CD8-positive, alpha-beta memory T cell (primary cell): ENCODE data around the gene PARD6G. TPM values are rescaled to one million over a fixed set of nuclear protein-coding genes. Genes with fewer than 3 reads are reported as not detected.
"Not testable (repeated sequence)": the region's sequence is repeated elsewhere in the genome, so short reads cannot be mapped to it uniquely, and the experiment has no call there.

Experiments
- CTCF ChIA-PET: fragments of 350-600 bp; sonication (Branson Sonifier 250); formaldehyde crosslinking; loops from one replicate; lab custom pipeline; 2021; ENCODE audit warnings: antibody characterized with exemption; lab: Charles Lee
- POLR2A ChIA-PET: fragments of 350-600 bp; sonication (Branson Sonifier 250); formaldehyde crosslinking; loops from one replicate; lab custom pipeline; 2021; ENCODE audit warnings: antibody characterized with exemption; lab: Charles Lee
- DNase-seq, 5 donors: peaks; one replicate each; pipeline versions ENCODE4 v3.0.0 to v3.0.0-alpha.2; 2020 to 2022; ENCODE audit warnings: mixed read lengths in 1 of 5
- H3K27ac ChIP-seq: one replicate; pipeline ENCODE4 v1.7.0; 2013; ENCODE audit warnings: low read depth, mild to moderate bottlenecking, low read length, moderate library complexity
- H3K27me3 ChIP-seq: 2 replicates; pipeline ENCODE4 v1.7.0; 2013; ENCODE audit warnings: low read length, mild to moderate bottlenecking; ENCODE audit not compliant: insufficient read depth, poor library complexity, severe bottlenecking
- H3K36me3 ChIP-seq: 2 replicates; pipeline ENCODE4 v1.7.0; 2013; ENCODE audit warnings: mild to moderate bottlenecking, low read length, moderate library complexity; ENCODE audit not compliant: insufficient read depth
- H3K4me1 ChIP-seq: 2 replicates; pipeline ENCODE4 v1.7.0; 2013; ENCODE audit warnings: mild to moderate bottlenecking, low read length, moderate library complexity; ENCODE audit not compliant: insufficient read depth
- H3K4me3 ChIP-seq: 2 replicates; pipeline ENCODE4 v1.7.0; 2013; ENCODE audit warnings: mild to moderate bottlenecking, low read length
- H3K9me3 ChIP-seq: 2 replicates; pipeline ENCODE4 v1.7.0; 2013; ENCODE audit warnings: mild to moderate bottlenecking, low read length
- H3K27ac Mint-ChIP-seq, 8 donors: one replicate each; pipeline ENCODE4 v1.8.0; 2020 to 2021; ENCODE audit warnings: mixed read lengths in 8 of 8, mild to moderate bottlenecking in 6 of 8, inconsistent platforms in 3 of 8, moderate library complexity in 3 of 8
- H3K27me3 Mint-ChIP-seq, 2 donors: one replicate each; pipeline ENCODE4 v1.8.0; 2020 to 2021; ENCODE audit warnings: mixed read lengths in 2 of 2, mild to moderate bottlenecking in 1 of 2, moderate library complexity in 1 of 2
- H3K36me3 Mint-ChIP-seq, 3 donors: one replicate each; pipeline ENCODE4 v1.8.0; 2020 to 2021; ENCODE audit warnings: mixed read lengths in 3 of 3, inconsistent platforms in 1 of 3, mild to moderate bottlenecking in 1 of 3
- H3K4me1 Mint-ChIP-seq, 3 donors: one replicate each; pipeline ENCODE4 v1.8.0; 2020 to 2021; ENCODE audit warnings: mixed read lengths in 3 of 3, inconsistent platforms in 1 of 3, mild to moderate bottlenecking in 1 of 3
- H3K4me3 Mint-ChIP-seq, 7 donors: one replicate each; pipeline ENCODE4 v1.8.0; 2020 to 2021; ENCODE audit warnings: mixed read lengths in 7 of 7, mild to moderate bottlenecking in 6 of 7, moderate library complexity in 4 of 7, inconsistent platforms in 2 of 7
- H3K9me3 Mint-ChIP-seq, 5 donors: one replicate each; pipeline ENCODE4 v1.8.0; 2020 to 2022; ENCODE audit warnings: mixed read lengths in 5 of 5, mild to moderate bottlenecking in 3 of 5, moderate library complexity in 2 of 5, inconsistent platforms in 1 of 5
- polyA plus RNA-seq: library from polyadenylated mRNA; unstranded; fragments of 300-500 nt; fragmentation: Illumina TruSeq; gene quantifications from one replicate; pipeline ENCODE4 v1.2.3, GENCODE V29; 2021
- total RNA-seq, 2 experiments: library from RNA; stranded (reverse); gene quantifications; one replicate each; pipeline ENCODE4 v1.2.3, GENCODE V29; 2021

The PARD6G gene
- total and polyA plus RNA-seq, 3 experiments from 2014 or later = 0.32 to 0.48 (median 0.33) TPM

DNA sequence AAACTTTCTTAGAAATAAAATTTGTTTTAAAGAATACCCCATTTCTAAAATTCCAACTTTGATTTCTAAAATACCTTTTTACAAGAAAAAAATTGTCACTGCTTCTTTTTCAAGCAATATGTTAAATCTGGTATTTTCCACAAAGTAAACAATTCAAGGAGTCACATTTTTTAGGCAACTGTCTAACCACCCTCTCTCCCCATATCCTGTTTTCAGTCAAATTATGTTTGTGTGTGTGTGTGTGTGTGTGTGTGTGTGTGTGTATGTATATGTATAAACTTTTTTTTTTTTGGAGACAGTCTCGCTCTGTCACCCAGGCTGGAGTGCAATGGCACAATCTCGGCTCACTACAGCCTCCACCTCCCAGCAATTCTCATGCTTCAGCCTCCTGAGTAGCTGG lies 79.0 kb downstream of the PARD6G start:
- no peak overlapping the region for H3K27ac ChIP-seq
- Mint-ChIP-seq H3K4me1 (peaks cover 4 to 35% (median 16%) of the 10 kb centered on the region in 3 donors), H3K36me3 (no peaks in the 10 kb centered on the region), H3K9me3 (peaks cover 8 to 28% (median 11%) of the 10 kb centered on the region in 5 donors), H3K4me3 (no peak overlapping the region), H3K27ac (no peak overlapping the region), H3K27me3 (peaks cover 20 to 22% of the 10 kb centered on the region in 2 donors)
- ChIA-PET CTCF (interaction anchor here (1.4 to 4.0 kb wide), 3 partner anchors 10 to 88 kb away, joined by 3 to 21 read pairs (median 13); no protein-coding TSS in a partner anchor), POLR2A (no interaction called here)
- no peaks in the 10 kb centered on the region for H3K36me3 ChIP-seq
- H3K9me3 ChIP-seq = no peaks in the 10 kb centered on the region
- no peaks in the 10 kb centered on the region for H3K27me3 ChIP-seq
- no peak for DNase-seq
- peaks cover 11% of the 10 kb centered on the region for H3K4me1 ChIP-seq
- no peak overlapping the region for H3K4me3 ChIP-seq

DNA sequence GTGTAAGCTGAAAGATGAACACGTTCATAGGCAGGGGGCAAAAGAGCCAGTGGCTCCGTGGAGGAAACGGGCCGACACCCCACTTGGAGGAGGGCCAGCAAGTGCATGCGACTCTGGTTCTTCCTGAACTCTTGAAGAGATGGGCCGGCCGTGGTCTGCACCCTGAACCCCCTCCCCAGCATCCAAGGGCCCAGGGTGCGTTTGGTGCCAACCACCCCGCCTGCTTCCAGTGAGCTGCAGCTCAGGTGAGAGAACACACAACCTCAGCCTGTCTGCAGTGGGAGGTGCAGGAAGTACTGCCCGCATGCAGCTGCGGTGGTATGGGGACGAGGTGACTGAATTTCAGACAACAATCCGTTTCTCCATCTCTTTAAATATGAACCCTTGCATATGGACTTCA lies 79.4 kb downstream of the PARD6G start:
- Mint-ChIP-seq H3K4me1 (peaks cover 4 to 32% (median 16%) of the 10 kb centered on the region in 3 donors), H3K9me3 (peaks cover 8 to 28% (median 11%) of the 10 kb centered on the region in 5 donors), H3K27me3 (peaks cover 20 to 25% of the 10 kb centered on the region in 2 donors), H3K27ac (no peak overlapping the region), H3K4me3 (peak overlapping the region in 1 of 7 donors; percentile 20), H3K36me3 (no peaks in the 10 kb centered on the region)
- ChIA-PET POLR2A (no interaction called here), CTCF (interaction anchor here (1.4 to 4.0 kb wide), 3 partner anchors 9 to 89 kb away, joined by 3 to 21 read pairs (median 13); no protein-coding TSS in a partner anchor)
- Histone ChIP-seq H3K4me1 (peaks cover 11% of the 10 kb centered on the region), H3K36me3 (no peaks in the 10 kb centered on the region), H3K4me3 (no peak overlapping the region), H3K27ac (no peak overlapping the region), H3K27me3 (no peaks in the 10 kb centered on the region), H3K9me3 (no peaks in the 10 kb centered on the region)
- peak in 1 of 5 donors; percentile 19 for DNase-seq

DNA sequence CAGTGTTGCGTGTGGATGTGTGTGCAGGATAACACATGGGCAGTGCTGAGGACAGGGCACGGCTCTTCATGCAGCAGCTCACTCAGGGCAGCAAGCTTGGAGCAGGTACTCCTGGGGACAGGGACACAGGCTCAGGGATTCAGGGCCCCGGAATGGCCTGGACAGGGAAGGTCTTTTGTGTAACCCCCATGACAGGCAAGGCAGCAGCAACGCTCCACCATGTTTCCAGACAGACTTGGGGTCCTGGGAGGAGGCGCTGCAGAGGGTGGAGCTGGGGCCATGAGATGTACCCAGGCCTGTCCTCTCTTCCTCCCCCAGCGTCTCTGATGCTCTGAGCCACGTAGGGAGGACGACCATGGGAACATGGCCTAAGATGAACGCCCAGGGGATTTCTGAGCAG lies 80.0 kb downstream of the PARD6G start:
- H3K36me3 ChIP-seq = no peaks in the 10 kb centered on the region
- Mint-ChIP-seq H3K27ac (peak overlapping the region in 1 of 8 donors; percentile 39), H3K4me1 (peaks cover 4 to 26% (median 16%) of the 10 kb centered on the region in 3 donors), H3K27me3 (peaks cover 20 to 25% of the 10 kb centered on the region in 2 donors), H3K9me3 (peaks cover 8 to 28% (median 11%) of the 10 kb centered on the region in 5 donors), H3K4me3 (no peak overlapping the region), H3K36me3 (peaks cover 0 to 3% (median 0%) of the 10 kb centered on the region in 3 donors)
- ChIA-PET POLR2A (no interaction called here), CTCF (interaction anchor here (1.4 to 2.2 kb wide), 2 partner anchors 9 to 11 kb away, joined by 3 to 13 read pairs; no protein-coding TSS in a partner anchor)
- H3K9me3 ChIP-seq = no peaks in the 10 kb centered on the region
- no peak overlapping the region for H3K4me3 ChIP-seq
- peaks cover 7% of the 10 kb centered on the region for H3K4me1 ChIP-seq
- no peaks in the 10 kb centered on the region for H3K27me3 ChIP-seq
- DNase-seq = no peak
- no peak overlapping the region for H3K27ac ChIP-seq

DNA sequence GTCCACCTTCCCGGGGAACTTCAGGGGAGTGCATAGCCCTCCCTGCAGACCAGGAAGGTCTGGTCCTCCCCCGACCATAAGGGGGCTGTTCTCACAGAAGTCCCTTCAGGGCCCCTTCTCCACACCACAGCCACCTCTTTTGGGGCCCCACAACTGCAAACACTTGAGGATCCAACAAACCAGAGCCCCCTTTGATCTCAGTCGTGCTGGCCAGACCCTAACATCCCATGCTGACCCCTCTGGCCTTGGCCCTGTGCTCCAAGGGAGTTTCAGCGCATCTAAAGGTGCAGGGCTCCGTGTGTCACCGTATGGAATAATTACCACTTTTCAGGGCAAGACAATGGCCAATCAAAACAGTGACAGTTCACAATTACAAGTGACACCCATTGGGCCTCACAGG lies 80.6 kb downstream of the PARD6G start:
- no peak overlapping the region for H3K4me3 Mint-ChIP-seq
- ChIA-PET POLR2A (no interaction called here), CTCF (no interaction called here)
- DNase-seq = no peak
- Histone ChIP-seq H3K9me3 (no peaks in the 10 kb centered on the region), H3K4me3 (no peak overlapping the region), H3K27ac (no peak overlapping the region), H3K4me1 (peaks cover 6% of the 10 kb centered on the region), H3K36me3 (no peaks in the 10 kb centered on the region), H3K27me3 (no peaks in the 10 kb centered on the region)
- peaks cover 0 to 4% (median 0%) of the 10 kb centered on the region in 3 donors for H3K36me3 Mint-ChIP-seq
- peaks cover 8 to 28% (median 11%) of the 10 kb centered on the region in 5 donors for H3K9me3 Mint-ChIP-seq
- H3K27ac Mint-ChIP-seq = no peak overlapping the region
- H3K27me3 Mint-ChIP-seq = peaks cover 19 to 26% of the 10 kb centered on the region in 2 donors
- peaks cover 4 to 20% (median 14%) of the 10 kb centered on the region in 3 donors for H3K4me1 Mint-ChIP-seq

DNA sequence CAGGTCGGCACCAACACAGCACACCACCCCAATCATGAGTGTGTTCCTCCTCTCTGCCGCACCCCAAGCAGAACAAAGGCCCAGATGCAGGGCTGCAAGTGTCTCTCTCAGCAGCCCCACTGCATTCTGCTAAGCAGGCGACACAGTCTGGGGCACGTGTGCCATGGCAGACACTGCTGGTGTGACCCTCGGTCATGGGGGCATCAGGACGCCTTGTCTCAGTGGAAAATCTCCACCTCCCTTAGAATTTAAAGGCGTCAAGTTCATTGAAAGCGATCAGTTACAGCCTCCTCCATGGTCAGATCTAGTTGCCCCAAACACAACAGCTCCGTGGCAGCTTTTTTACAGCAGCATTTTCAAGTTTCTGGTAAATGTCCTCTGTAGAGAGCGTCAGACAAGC lies 81.1 kb downstream of the PARD6G start:
- Mint-ChIP-seq H3K27ac (no peak overlapping the region), H3K4me1 (peaks cover 0 to 15% (median 9%) of the 10 kb centered on the region in 3 donors), H3K9me3 (peaks cover 8 to 28% (median 11%) of the 10 kb centered on the region in 5 donors), H3K4me3 (no peak overlapping the region), H3K27me3 (peaks cover 16 to 27% of the 10 kb centered on the region in 2 donors), H3K36me3 (peaks cover 0 to 4% (median 0%) of the 10 kb centered on the region in 3 donors)
- H3K27me3 ChIP-seq = no peaks in the 10 kb centered on the region
- H3K4me1 ChIP-seq = peaks cover under 1% of the 10 kb centered on the region
- no peak for DNase-seq
- H3K27ac ChIP-seq = no peak overlapping the region
- no peaks in the 10 kb centered on the region for H3K9me3 ChIP-seq
- no peak overlapping the region for H3K4me3 ChIP-seq
- CTCF ChIA-PET = no interaction called here
- H3K36me3 ChIP-seq = no peaks in the 10 kb centered on the region
- POLR2A ChIA-PET = no interaction called here

DNA sequence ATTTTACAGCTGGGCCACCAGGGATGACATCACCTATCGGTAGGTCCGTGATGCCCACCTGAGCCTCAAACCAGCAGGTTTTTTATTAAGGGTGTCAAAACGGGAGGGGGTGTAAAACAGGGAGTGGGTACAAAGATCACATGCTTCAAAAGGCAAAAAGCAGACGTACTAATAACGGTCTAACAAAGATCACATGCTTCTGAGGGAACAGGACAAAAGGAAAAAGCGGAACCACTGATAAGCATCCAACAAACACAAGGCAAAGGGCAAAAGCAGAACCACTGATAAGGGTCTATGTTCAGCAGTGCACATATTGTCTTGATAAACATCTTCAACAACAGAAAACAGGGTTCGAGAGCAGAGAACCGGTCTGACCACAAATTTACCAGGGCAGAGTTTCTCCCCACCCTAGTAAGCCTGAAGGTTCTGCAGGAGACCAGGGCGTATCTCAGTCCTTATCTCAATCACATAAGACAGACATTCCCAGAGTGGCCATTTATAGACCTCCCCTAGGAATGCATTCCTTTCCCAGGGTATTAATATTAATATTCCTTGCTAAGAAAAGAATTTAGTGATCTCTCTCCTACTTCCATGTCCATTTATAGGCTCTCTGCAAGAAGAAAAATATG lies 82.5 kb downstream of the PARD6G start:
- H3K36me3 ChIP-seq, H3K27ac ChIP-seq, H3K36me3 Mint-ChIP-seq, POLR2A ChIA-PET, H3K9me3 ChIP-seq, CTCF ChIA-PET, H3K27ac Mint-ChIP-seq, H3K27me3 ChIP-seq, H3K4me1 ChIP-seq, H3K4me3 ChIP-seq, DNase-seq, H3K4me1 Mint-ChIP-seq: not testable (repeated sequence)
- peaks cover 8 to 28% (median 11%) of the 10 kb centered on the region in 5 donors for H3K9me3 Mint-ChIP-seq
- peaks cover 16 to 21% of the 10 kb centered on the region in 2 donors for H3K27me3 Mint-ChIP-seq
- peak overlapping the region in 1 of 7 donors; percentile 58 for H3K4me3 Mint-ChIP-seq

DNA sequence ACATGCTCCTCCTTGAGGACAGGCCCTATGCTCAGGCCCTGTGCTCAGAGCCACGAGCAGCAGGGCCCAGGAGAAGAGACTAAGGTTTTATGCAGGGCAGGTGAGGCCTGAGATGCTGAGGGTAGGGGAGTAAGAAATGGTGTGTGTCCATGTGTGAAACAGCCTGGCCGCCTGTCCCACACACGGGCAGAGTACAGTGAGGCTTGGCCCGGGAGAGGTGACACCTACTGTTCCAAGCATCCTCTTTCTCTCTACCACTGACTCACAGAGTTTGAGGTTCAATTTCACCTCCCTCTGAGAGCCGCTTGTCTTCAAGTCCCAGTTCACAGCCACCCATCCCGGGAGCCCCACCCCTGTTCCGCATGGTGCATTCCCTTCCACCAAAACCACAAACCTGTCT lies 84.1 kb downstream of the PARD6G start:
- Mint-ChIP-seq H3K27ac (no peak overlapping the region), H3K4me1 (peaks cover under 1 to 8% (median 2%) of the 10 kb centered on the region in 3 donors), H3K36me3 (peaks cover 0 to 4% (median 0%) of the 10 kb centered on the region in 3 donors), H3K4me3 (no peak overlapping the region), H3K27me3 (peaks cover 10 to 22% of the 10 kb centered on the region in 2 donors), H3K9me3 (peaks cover 8 to 28% (median 11%) of the 10 kb centered on the region in 5 donors)
- Histone ChIP-seq H3K4me1 (no peaks in the 10 kb centered on the region), H3K9me3 (no peaks in the 10 kb centered on the region), H3K4me3 (no peak overlapping the region), H3K36me3 (no peaks in the 10 kb centered on the region), H3K27me3 (no peaks in the 10 kb centered on the region), H3K27ac (no peak overlapping the region)
- POLR2A ChIA-PET = no interaction called here
- no peak for DNase-seq
- CTCF ChIA-PET = no interaction called here

DNA sequence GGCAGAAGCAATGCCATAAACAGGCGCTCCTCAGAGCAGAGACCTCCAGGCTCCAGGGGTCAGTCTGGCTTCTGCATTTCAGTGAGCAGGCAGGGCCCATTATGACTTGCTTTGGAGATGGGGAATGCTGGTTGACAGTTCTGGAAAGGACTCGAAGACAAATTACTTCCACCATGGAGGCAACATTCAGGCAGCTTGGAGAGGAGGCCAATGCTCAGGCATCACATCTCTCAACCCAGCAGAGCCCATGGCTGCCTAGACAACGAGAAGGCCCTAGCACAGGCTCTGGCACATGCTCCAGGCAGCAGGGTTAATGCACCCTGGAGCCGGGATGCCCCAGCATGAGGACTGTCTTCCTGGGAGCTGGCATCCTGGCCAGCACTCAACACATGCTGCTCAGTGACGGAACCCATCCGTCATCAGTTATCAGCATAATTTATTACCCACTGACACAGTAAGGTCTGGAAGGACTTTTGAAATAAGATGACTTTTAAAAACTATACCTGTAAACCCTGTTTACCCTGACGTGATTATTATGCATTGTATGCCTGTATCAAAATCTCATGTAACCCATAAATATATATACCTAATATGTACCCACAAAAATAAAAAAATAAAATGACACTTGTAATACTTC lies 85.4 kb downstream of the PARD6G start:
- Histone ChIP-seq H3K27ac (no peak overlapping the region), H3K27me3 (no peaks in the 10 kb centered on the region), H3K36me3 (no peaks in the 10 kb centered on the region), H3K9me3 (no peaks in the 10 kb centered on the region), H3K4me3 (no peak overlapping the region), H3K4me1 (no peaks in the 10 kb centered on the region)
- Mint-ChIP-seq H3K27ac (no peak overlapping the region), H3K4me1 (peaks cover 0 to 3% (median 2%) of the 10 kb centered on the region in 3 donors), H3K9me3 (peaks cover 8 to 28% (median 11%) of the 10 kb centered on the region in 5 donors), H3K27me3 (peaks cover 7 to 21% of the 10 kb centered on the region in 2 donors), H3K4me3 (no peak overlapping the region), H3K36me3 (peaks cover 0 to 4% (median 0%) of the 10 kb centered on the region in 3 donors)
- ChIA-PET POLR2A (no interaction called here), CTCF (interaction anchor here (0.7 to 1.2 kb wide), 2 partner anchors 9 to 13 kb away, joined by 3 to 4 read pairs; no protein-coding TSS in a partner anchor)
- no peak for DNase-seq
